GM21367 (cell line): ENCODE measurements around the gene ASTN2.

Source experiments
- ATAC-seq: cut with Tn5 transposase; IDR thresholded peaks from one replicate; pipeline ENCODE4 v1.9.1; 2021; ENCODE audit not compliant: unreplicated experiment

ASTN2 gene

DNA sequence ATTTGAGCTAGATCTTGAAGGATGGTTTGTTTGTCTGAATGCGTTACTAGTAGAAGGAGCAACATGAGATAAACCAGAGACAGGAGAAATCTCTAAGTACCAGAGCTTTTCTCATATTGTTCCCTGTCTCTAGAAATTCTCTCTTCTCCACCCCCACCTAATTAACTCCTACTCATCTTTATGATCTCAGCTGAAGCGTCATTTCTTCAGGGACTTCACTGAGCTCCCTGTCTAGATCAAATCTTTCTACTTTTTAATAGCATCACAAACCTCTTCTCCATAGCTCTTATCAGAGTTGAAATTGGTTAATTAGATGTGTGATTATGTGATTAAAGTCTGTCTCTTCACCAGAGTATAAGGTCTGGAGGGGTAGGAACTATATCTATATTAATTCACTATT, 1035.0 kb downstream of the ASTN2 start:
- ATAC-seq = no peak

DNA sequence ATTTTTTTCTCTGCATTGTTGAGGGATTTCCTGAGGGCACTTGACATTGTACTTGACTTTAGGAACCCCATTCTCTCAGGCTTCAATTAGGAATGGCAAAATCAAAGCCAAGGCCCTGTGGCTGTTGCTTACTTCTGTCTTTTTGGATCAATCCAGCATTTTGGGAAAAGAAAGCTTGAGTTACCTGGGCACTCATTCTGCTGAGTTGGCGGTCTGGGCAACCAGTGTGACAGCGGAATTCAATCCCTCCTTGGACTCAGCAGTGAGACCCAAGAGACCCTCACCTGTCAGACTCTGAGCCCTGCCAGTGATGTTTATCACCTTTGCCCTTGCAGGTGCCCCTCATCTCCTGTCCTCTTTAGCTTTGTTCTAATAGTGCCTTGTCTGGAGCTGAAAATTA, 1036.0 kb downstream of the ASTN2 start:
- no peak for ATAC-seq

DNA sequence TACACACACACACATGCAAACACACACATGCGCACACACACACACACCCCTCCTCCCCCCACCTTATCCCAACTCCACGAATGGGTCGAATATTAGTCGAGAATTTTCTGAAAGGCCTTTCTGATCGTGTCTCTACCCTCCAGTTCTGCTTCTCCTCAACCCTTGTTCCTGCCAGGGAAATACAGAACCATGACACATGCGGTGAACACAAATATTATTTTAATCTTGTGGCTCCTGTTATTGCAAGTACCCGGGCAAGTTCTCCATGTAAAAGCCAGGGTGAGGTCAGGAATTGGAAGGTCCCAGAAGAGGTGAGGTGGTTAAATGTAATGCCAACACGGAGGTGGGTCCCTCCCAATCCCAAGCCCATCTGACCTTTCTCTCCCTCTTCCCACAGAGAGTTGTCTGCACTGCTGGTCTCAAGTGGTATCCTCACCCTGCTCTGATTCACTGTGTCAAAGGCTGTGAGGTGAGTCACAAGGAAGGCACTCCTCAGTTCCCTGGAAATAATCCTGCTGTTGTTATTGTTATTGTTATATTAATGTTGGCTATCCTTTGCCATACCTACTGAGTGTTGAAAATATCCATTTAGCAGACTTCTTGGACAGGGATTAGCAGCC, 1037.6 kb downstream of the ASTN2 start:
- ATAC-seq = no peak
